Measurements from ENCODE around the gene LRRC37B.
"Not testable (repeated sequence)": the region's sequence is repeated elsewhere in the genome, so short reads cannot be mapped to it uniquely, and the experiment has no call there.

LRRC37B gene

DNA sequence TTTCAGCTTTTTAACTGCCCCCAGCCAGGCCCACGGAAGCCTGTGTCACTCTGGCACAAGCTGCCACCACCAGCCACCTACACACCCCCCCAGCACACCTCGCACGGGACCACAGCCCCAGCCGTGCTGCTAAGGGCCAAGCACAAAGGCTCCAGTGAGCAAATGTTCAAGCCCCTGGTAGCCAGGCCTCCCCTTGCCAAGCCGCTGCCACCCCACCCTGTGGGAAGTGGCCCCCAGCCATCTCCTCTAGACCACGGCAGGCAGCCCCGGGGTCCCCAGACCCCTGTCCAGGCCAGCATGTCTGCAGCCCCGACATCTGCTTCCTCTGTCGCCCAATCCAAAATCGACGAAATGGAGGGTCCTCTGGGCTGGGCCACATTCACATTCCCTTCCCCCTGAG is 35.1 kb downstream of the LRRC37B start:
- not testable (repeated sequence) for DNase-seq

- not testable (repeated sequence) for DNase-seq
Observed at GRCh38 chr17:32045611-32046010, 38.4 kb downstream of the LRRC37B start.

DNA sequence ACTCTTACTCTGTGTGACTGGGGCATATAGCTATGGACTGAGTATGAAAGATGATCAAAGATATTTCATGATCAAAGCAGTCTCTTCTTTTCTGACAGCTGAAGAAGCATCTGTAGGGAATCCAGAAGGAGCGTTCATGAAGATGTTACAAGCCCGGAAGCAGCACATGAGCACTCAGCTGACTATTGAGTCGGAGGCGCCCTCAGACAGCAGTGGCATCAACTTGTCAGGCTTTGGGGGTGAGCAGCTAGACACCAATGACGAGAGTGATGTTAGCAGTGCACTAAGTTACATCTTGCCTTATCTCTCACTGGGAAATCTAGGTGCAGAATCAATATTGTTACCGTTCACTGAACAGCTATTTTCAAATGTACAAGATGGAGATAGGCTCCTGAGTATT is 40.5 kb downstream of the LRRC37B start:
- not testable (repeated sequence) for DNase-seq

DNA sequence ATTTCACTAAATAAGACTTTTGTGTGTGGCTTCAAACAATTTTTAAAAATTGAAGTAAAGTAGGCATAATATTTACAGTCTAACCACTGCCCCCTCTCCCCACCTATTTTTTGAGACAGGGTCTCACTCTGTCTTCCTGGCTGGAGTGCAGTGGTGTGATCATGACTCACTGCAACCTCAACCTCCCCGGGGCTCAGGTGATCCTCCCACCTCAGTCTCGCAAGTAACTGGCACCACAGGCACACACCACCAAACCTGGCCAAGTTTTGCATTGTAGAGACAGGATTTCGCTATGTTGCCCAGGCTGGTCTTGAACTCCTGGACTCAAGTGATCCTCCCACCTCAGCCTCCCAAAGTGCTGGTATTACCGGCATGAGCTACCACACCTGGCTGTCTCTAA is 47.8 kb downstream of the LRRC37B start:
- not testable (repeated sequence) for DNase-seq

GRCh38 chr17:32055425-32055824 is 48.2 kb downstream of the LRRC37B start:
- DNase-seq, result not testable (repeated sequence)

GRCh38 chr17:32056500-32056899 is 49.3 kb downstream of the LRRC37B start:
- not testable (repeated sequence) for DNase-seq

- DNase-seq, result not testable (repeated sequence)
Observed at GRCh38 chr17:32057460-32058105, 50.4 kb downstream of the LRRC37B start.

GRCh38 chr17:32060695-32061094 is 53.5 kb downstream of the LRRC37B start:
- not testable (repeated sequence) for DNase-seq

DNA sequence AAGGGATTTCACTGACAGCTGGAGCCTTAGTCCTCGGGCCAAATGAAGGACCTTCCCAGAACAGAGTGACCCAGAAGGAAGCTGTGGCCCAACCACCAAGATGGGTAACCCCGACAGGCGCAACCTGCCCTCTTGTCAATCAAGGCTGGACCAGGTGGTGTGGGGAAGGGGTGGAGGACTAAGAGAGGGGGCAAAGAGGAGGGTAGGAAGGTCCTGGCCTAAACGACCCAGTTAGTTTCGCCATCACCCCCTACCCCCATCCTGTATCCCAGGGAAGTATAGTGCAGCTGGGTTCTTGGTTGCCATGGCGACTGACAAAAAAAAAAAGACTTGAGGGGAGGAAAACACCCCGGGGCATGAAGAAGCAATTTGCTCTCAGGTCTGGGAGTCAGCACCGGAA is 54.7 kb downstream of the LRRC37B start:
- DNase-seq, result not testable (repeated sequence)

DNA sequence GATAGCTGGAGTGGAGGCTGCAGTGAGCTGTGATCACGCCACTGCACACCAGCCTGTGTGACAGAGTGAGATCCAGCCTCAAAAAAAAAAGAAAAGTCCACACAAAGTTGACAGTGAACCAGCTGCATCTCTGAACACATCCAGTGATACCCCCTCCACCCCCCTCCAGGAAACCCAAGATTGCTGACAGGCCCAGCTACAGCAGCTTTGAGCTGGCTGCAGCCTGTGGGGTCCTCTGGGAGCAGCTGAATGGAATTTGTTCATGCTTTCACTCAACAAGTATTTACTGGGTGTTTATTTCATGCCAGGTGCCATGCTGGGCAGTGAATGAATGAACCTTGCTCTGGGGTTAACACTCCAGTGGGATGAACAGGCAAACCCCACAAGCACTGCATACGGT is 56.9 kb downstream of the LRRC37B start:
- not testable (repeated sequence) for DNase-seq

DNA sequence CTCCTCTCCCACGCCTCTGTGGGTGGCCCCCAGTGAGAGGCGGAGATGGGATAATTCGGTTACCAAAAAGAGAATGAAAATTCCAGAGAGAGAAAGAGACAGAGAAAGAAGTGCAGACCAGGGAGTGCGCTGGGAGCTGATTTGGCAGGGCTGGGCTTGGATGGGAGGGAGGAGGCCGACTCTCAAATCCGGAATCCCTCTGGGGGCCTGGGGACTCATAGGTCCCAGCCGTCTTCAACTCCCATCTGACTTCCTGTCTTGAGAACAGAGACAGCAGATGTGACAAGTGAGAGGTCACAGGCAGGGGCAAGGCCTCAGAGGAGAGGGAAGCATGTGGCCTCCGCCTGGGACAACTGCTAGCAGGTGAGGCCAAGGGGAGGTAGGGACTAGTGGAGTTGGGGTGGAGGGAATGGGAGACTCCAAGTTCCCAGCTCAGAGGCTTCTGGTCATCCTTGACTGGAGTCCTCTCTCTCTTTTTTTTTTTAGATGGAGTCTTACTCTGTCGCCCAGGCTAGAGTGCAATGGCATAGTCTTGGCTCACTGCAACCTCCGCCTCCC is 59.0 kb downstream of the LRRC37B start:
- DNase-seq, result not testable (repeated sequence)

GRCh38 chr17:32066863-32067642 is 59.9 kb downstream of the LRRC37B start:
- DNase-seq, result peak; percentile 32

GRCh38 chr17:32069067-32069466 is 61.9 kb downstream of the LRRC37B start:
- DNase-seq, result peak; percentile 29

- DNase-seq, result not testable (repeated sequence)
Observed at GRCh38 chr17:32071961-32072360, 64.8 kb downstream of the LRRC37B start.

DNA sequence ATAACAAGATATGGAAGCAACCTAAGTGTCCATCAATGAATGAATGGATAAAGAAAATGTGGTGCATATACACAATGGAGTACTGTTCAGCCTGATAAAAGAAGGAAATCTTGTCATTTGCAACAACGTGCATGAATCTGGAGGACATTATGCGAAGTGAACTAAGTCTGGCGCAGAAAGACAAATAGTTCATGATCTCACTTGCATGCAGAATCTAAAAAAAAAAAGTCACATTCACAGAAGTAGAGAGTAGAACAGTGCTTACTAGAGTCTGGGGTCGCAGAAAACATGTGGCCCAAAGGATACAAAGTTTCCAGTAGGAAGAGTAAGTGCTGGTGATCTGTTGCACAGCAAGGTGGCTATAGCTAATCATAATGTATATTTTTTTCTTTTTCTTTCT is 65.9 kb downstream of the LRRC37B start:
- DNase-seq, result not testable (repeated sequence)

- peak; percentile 73 for DNase-seq
Observed at GRCh38 chr17:32079753-32080152, 72.6 kb downstream of the LRRC37B start.

- DNase-seq, result not testable (repeated sequence)
Observed at GRCh38 chr17:32083550-32083979, 76.4 kb downstream of the LRRC37B start.

DNA sequence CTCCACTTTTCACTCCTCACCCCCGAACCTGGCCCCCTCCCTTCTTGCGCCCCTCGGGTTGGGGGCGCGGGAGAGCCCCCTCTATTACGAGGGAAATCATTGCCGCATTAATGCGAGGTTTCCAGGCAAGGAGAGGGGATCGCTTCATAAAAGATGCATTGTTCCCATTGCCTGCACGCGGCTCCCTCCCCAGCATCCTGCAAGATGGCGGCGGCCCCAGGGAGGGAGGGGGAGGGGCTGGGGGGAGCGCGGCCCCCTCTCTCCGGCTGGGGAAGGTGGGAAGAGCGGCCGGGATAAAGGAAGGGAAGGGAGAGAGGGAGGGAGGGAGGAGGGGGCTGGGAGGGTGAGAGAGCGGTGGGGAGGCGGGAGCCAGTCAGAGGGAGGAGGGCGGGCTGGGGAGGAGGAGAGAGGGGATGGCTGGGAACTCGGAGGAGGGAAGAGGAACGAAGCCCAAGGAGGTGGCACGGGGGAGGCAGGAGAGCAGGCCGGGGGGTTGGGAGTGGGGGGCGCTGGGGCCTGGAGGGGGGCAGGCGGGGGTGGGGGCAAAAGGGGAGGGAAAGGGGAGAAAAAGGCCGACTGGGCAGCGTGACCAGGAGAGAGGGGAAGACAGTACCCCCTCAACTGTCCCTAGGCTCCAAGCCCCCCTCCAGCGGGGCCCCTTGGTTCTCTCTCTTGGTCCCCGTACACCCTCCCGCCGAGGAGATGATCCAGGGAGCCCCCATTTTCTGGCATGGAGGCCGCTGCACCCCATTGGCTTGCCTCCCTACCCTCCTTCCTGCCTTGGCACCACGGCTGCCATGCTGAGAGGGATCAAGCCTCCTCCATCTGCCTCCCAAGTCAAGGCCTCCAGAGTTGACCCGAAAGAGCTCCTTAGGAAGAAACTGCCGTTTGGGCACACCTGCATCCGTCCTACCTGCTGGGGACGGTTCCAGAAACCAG is 77.1 kb downstream of the LRRC37B start:
- DNase-seq, result not testable (repeated sequence)

- DNase-seq, result not testable (repeated sequence)
Observed at GRCh38 chr17:32084942-32085829, 78.0 kb downstream of the LRRC37B start.

DNA sequence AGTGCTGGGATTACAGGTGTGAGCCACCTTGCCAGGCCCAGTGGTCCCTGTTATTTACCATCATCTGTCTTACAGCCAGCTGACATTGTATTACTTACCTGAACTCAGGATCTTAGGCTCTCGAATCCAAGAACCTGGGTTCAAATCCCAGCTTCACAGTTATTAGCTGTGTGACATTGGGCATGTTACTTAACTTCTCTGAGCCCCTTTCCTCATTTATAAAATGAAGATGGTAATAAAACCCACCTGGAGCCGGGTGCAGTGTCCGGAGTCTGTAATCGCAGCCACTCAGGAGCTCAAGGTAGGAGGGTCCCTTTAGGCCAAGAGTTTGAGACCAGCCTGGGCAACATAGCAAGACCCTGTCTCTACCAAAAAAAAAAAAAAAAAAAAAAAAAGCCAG is 79.7 kb downstream of the LRRC37B start:
- not testable (repeated sequence) for DNase-seq

GRCh38 chr17:32092062-32092461 is 84.9 kb downstream of the LRRC37B start:
- DNase-seq, result not testable (repeated sequence)

- no peak for DNase-seq
Observed at GRCh38 chr17:32099686-32100085, 92.5 kb downstream of the LRRC37B start.

Measured in hematopoietic multipotent progenitor cell treated with erythropoietin and hydrocortisone succinate and interleukin-3 and kit ligand, for 8 days (in vitro differentiated cells).